Measurements from ENCODE around the gene HECW1.
"Not testable (repeated sequence)": the region's sequence is repeated elsewhere in the genome, so short reads cannot be mapped to it uniquely, and the experiment has no call there.

The HECW1 gene

DNA sequence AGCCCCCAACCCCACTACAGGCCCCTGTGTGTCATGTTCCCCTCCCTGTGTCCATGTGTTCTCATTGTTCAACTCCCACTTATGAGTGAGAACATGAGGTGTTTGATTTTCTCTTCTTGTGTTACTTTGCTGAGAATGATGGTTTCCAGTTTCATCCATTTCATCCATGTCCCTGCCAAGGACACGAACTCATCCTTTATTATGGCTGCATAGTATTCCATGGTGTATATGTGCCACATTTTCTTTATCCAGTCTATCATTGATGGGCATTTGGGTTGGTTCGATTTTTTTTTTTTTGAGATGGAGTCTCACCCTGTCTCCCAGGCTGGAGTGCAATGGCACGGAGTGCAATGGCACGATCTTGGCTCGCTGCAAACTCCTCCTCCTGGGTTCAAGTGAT lies 373.6 kb downstream of the HECW1 start:
- H3K9ac ChIP-seq (ENCODE audit: low read length); H3K4me3 ChIP-seq (ENCODE audit: low read length); H3K27ac ChIP-seq (ENCODE audit: low read depth, low read length); H3K36me3 ChIP-seq (ENCODE audit: control insufficient read depth, insufficient read depth, low read length); H3K27me3 ChIP-seq (ENCODE audit: control insufficient read depth, insufficient read depth, low read length); H3K4me1 ChIP-seq (ENCODE audit: control insufficient read depth, insufficient read depth, low read length): not testable (repeated sequence)

DNA sequence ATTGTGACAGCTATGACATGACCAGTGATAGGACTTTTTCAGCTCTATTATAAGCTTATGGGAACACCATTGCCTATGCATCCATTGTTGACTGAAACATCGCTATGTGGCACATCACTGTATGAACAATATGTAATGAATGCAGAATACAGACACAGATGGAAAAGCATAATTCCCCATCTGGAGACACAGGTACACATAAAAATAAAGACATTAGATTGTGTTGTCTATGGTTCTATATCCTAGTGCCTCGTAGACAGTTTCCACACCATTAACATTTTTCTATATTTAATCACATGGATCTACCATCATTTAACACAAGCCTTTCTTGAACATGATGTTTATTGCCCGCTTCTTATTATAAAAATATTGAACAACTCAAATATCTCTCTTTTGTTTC lies 374.2 kb downstream of the HECW1 start:
- H3K4me1 ChIP-seq (ENCODE audit: control insufficient read depth, insufficient read depth, low read length): peaks cover 3% of the 10 kb centered on the region

DNA sequence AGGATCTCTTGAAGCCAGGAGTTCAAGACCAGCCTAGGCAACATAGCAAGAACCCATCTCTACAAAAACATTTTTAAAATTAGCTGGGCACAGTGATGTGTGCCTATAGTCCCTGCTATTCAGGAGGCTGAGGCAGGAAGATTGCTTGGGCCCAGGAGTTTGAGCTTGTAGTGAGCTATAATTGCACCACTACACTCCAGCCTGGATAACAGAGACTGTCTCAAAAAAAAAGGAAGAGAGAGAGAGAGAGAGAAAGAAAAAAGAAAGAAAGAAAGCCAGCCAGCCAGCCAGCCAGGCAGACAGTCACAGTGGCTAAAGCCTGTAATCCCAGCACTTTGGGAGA lies 375.3 kb downstream of the HECW1 start:
- H3K36me3 ChIP-seq (ENCODE audit: control insufficient read depth, insufficient read depth, low read length): no peaks in the 10 kb centered on the region
- H3K4me1 ChIP-seq (ENCODE audit: control insufficient read depth, insufficient read depth, low read length): peaks cover 3% of the 10 kb centered on the region
- no peak overlapping the region for H3K4me3 ChIP-seq (ENCODE audit: low read length)
- H3K27me3 ChIP-seq (ENCODE audit: control insufficient read depth, insufficient read depth, low read length): no peaks in the 10 kb centered on the region
- H3K27ac ChIP-seq (ENCODE audit: low read depth, low read length): no peak overlapping the region
- H3K9ac ChIP-seq (ENCODE audit: low read length): no peak overlapping the region

More for the DNA sequence above, 374.2 kb downstream of the HECW1 start:
- H3K27me3 ChIP-seq (ENCODE audit: control insufficient read depth, insufficient read depth, low read length): no peaks in the 10 kb centered on the region
- H3K9ac ChIP-seq (ENCODE audit: low read length): no peak overlapping the region
- H3K36me3 ChIP-seq (ENCODE audit: control insufficient read depth, insufficient read depth, low read length): no peaks in the 10 kb centered on the region
- H3K4me3 ChIP-seq (ENCODE audit: low read length): no peak overlapping the region
- H3K27ac ChIP-seq (ENCODE audit: low read depth, low read length): no peak overlapping the region

DNA sequence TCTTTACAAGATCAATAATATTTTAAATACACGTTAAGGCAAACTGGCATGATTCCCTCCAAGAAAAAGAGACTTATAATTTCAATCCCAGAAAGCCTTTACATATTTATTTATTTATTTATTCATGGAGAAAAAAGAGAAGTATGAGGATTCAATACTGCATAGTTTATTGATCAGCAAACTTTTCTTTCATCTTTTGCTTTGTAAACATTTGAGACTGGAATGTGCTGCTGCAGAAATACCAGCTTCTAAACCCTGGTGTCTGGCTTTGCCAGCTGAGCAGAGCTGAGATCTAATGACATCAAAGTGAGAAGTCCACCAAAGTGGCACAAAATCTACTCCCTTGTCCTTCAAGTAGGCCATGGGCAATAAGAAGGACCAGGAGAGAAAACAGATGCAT lies 376.8 kb downstream of the HECW1 start:
- no peak overlapping the region for H3K4me3 ChIP-seq (ENCODE audit: low read length)
- H3K9ac ChIP-seq (ENCODE audit: low read length): no peak overlapping the region
- H3K27me3 ChIP-seq (ENCODE audit: control insufficient read depth, insufficient read depth, low read length): no peaks in the 10 kb centered on the region
- H3K4me1 ChIP-seq (ENCODE audit: control insufficient read depth, insufficient read depth, low read length): peaks cover 3% of the 10 kb centered on the region
- no peak overlapping the region for H3K27ac ChIP-seq (ENCODE audit: low read depth, low read length)
- no peaks in the 10 kb centered on the region for H3K36me3 ChIP-seq (ENCODE audit: control insufficient read depth, insufficient read depth, low read length)

DNA sequence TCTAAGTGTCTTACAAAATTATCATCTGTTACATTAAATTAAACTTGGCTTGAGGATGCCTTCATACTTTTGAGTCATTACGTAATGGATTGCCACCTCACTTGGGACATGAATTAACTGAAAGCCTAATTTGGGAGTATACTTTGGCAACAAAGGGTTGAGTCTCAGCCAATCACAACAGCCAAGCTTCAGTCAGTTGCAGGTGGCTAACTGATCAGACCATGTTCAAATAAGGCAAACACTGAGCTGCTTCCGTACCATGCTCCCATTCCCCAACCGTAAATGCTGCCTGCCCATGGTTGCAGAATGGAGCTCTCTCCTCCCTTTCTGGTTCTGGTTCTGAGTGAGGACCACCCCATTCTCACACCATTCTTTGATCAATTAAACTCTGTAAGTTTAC lies 377.6 kb downstream of the HECW1 start:
- H3K9ac ChIP-seq (ENCODE audit: low read length): no peak overlapping the region

DNA sequence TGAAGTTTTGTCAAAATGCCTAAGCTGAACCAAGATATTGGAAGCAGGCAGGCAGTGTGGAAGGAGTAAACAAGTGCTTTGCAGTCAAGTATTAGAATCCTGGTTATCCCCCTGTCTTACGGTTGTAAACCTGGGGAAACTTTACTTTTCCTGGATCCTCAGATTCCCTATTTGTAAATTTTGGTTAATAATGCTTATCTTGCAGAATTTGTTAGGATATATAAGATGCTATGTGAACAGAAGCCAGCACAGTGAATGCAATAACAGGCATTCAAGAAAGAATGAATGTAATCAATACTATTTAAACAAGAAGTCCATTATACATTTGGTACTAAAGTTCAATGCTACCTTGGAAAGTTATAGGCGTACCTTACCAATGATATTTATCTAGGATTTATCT lies 378.7 kb downstream of the HECW1 start:
- no peaks in the 10 kb centered on the region for H3K36me3 ChIP-seq (ENCODE audit: control insufficient read depth, insufficient read depth, low read length)
- peaks cover 3% of the 10 kb centered on the region for H3K4me1 ChIP-seq (ENCODE audit: control insufficient read depth, insufficient read depth, low read length)
- no peak overlapping the region for H3K9ac ChIP-seq (ENCODE audit: low read length)
- no peak overlapping the region for H3K27ac ChIP-seq (ENCODE audit: low read depth, low read length)
- H3K4me3 ChIP-seq (ENCODE audit: low read length): no peak overlapping the region
- no peaks in the 10 kb centered on the region for H3K27me3 ChIP-seq (ENCODE audit: control insufficient read depth, insufficient read depth, low read length)

More for the DNA sequence above, 377.6 kb downstream of the HECW1 start:
- H3K27me3 ChIP-seq (ENCODE audit: control insufficient read depth, insufficient read depth, low read length): no peaks in the 10 kb centered on the region
- peaks cover 3% of the 10 kb centered on the region for H3K4me1 ChIP-seq (ENCODE audit: control insufficient read depth, insufficient read depth, low read length)
- no peaks in the 10 kb centered on the region for H3K36me3 ChIP-seq (ENCODE audit: control insufficient read depth, insufficient read depth, low read length)
- H3K4me3 ChIP-seq (ENCODE audit: low read length): no peak overlapping the region
- H3K27ac ChIP-seq (ENCODE audit: low read depth, low read length): no peak overlapping the region

DNA sequence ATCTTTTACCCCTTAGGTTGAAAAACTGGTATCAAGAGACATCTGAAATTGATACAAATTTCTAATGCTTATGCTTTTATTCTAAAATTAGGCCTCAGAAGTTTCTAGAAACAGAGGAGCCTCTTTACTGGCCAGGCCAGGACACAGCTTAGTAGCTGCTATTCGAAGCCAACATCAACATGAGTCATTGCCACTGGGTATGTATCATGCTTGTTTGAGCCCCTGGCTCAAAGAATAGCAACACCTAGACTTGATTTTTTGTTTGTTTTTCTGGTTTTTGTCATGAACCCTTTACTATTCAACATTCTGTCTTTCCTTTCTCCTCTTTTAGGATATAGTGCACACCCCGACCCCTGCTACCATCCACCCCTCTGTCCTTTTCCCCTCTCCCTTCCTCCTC lies 379.5 kb downstream of the HECW1 start:
- no peak overlapping the region for H3K9ac ChIP-seq (ENCODE audit: low read length)
- peaks cover 3% of the 10 kb centered on the region for H3K4me1 ChIP-seq (ENCODE audit: control insufficient read depth, insufficient read depth, low read length)
- H3K36me3 ChIP-seq (ENCODE audit: control insufficient read depth, insufficient read depth, low read length): no peaks in the 10 kb centered on the region
- no peaks in the 10 kb centered on the region for H3K27me3 ChIP-seq (ENCODE audit: control insufficient read depth, insufficient read depth, low read length)
- H3K27ac ChIP-seq (ENCODE audit: low read depth, low read length): no peak overlapping the region
- no peak overlapping the region for H3K4me3 ChIP-seq (ENCODE audit: low read length)

DNA sequence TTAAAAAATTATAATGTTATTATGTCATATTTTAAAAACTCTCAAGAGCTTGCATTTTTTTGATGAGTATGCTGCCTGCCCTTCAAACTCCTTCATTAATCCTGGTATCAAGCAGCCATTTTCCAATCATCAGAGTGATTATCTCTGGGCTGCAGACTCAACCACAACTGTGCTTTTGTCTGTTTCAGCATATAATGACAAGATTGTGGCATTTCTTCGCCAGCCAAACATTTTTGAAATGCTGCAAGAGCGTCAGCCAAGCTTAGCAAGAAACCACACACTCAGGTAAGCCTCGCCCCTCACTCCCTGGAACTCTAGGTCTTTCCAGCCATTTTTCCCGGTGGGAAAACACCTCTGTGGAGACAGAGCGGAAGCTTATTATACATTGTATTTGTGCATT lies 380.4 kb downstream of the HECW1 start:
- peaks cover 3% of the 10 kb centered on the region for H3K4me1 ChIP-seq (ENCODE audit: control insufficient read depth, insufficient read depth, low read length)
- H3K27ac ChIP-seq (ENCODE audit: low read depth, low read length): no peak overlapping the region
- no peaks in the 10 kb centered on the region for H3K36me3 ChIP-seq (ENCODE audit: control insufficient read depth, insufficient read depth, low read length)
- H3K27me3 ChIP-seq (ENCODE audit: control insufficient read depth, insufficient read depth, low read length): no peaks in the 10 kb centered on the region
- no peak overlapping the region for H3K4me3 ChIP-seq (ENCODE audit: low read length)
- no peak overlapping the region for H3K9ac ChIP-seq (ENCODE audit: low read length)

DNA sequence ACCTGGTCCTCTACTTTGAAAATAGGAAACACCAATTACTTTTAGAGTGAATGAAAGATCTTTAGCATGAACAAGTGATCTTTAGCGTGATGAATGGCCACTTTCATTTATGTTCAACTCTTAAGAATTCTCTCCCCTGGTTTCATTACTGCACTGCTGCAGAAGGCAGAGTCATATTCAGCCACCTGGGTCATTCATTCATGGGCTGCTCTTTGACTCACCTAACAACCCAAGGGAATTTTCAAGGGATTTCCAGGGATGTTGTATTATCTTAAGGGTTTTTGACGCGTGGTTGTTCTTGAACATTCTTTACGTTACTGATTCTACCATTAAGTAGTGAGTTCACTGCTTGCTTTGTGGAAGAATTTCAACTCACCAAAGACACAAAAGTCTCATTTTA lies 383.1 kb downstream of the HECW1 start:
- Histone ChIP-seq H3K27ac (ENCODE audit: low read depth, low read length) (no peak overlapping the region), H3K27me3 (ENCODE audit: control insufficient read depth, insufficient read depth, low read length) (no peaks in the 10 kb centered on the region), H3K4me3 (ENCODE audit: low read length) (no peak overlapping the region), H3K9ac (ENCODE audit: low read length) (no peak overlapping the region), H3K36me3 (ENCODE audit: control insufficient read depth, insufficient read depth, low read length) (no peaks in the 10 kb centered on the region), H3K4me1 (ENCODE audit: control insufficient read depth, insufficient read depth, low read length) (no peaks in the 10 kb centered on the region)

DNA sequence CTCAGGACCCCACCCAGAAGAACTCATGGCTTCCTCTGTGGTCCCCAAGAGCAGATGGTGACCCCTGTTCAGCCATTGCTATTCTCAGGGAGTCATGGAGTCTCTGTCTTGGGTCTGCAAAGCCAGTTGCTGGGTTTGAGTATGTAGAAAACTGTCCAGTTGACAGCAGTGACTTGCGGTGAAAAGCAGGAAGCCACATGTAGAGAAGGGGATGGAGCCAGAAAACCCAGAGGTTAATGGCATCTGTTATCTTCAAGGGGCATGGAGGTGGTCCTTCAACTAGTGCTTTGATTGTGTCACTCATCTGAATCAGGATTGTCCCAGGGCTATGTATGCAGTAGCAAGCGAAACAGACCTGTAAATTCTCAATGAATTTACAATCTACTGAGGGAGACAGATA lies 384.1 kb downstream of the HECW1 start:
- Histone ChIP-seq H3K27ac (ENCODE audit: low read depth, low read length) (no peak overlapping the region), H3K36me3 (ENCODE audit: control insufficient read depth, insufficient read depth, low read length) (no peaks in the 10 kb centered on the region), H3K4me3 (ENCODE audit: low read length) (no peak overlapping the region), H3K4me1 (ENCODE audit: control insufficient read depth, insufficient read depth, low read length) (no peaks in the 10 kb centered on the region), H3K9ac (ENCODE audit: low read length) (no peak overlapping the region), H3K27me3 (ENCODE audit: control insufficient read depth, insufficient read depth, low read length) (no peaks in the 10 kb centered on the region)

DNA sequence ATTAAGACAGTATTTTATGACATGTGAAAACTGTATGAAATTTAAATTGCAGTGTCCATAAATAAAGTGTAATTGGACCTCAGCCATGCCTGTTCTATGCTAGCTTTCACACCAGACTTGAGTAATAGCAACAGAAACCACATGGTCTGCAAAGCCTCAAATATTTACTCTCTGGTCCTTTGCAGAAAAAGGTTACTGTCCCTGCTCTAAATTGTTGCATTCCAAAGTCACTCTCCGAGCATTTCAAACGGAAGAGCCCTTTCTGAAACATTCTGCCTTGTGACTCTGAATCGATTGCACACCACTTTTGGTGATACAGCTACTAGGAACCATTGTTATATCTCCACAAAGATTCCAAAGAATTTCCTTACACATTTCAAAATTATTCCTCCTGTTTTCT lies 389.4 kb downstream of the HECW1 start:
- H3K4me3 ChIP-seq (ENCODE audit: low read length): no peak overlapping the region
- no peak overlapping the region for H3K9ac ChIP-seq (ENCODE audit: low read length)
- no peaks in the 10 kb centered on the region for H3K36me3 ChIP-seq (ENCODE audit: control insufficient read depth, insufficient read depth, low read length)
- no peaks in the 10 kb centered on the region for H3K4me1 ChIP-seq (ENCODE audit: control insufficient read depth, insufficient read depth, low read length)
- H3K27ac ChIP-seq (ENCODE audit: low read depth, low read length): no peak overlapping the region
- no peaks in the 10 kb centered on the region for H3K27me3 ChIP-seq (ENCODE audit: control insufficient read depth, insufficient read depth, low read length)

DNA sequence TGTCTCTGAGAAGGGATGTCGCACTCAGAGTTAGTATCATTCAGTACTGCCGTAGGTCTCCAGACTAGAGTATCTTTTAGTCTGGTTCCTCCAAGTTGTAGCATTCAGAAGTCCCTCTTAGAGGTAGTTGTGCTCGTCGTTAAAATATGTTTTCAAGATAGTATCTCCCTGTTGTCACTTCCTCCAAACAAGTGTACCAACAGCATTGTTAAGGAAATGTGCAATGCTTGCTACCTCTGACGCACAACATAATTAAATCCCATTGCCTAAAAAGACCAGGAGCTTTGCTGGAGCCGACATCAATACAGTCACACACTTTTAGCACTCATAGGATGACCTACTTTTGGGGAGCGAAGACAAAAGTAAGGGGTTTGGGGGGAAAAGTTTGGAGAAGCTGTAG lies 390.5 kb downstream of the HECW1 start:
- Histone ChIP-seq H3K4me1 (ENCODE audit: control insufficient read depth, insufficient read depth, low read length) (no peaks in the 10 kb centered on the region), H3K27ac (ENCODE audit: low read depth, low read length) (no peak overlapping the region), H3K4me3 (ENCODE audit: low read length) (no peak overlapping the region), H3K36me3 (ENCODE audit: control insufficient read depth, insufficient read depth, low read length) (no peaks in the 10 kb centered on the region), H3K27me3 (ENCODE audit: control insufficient read depth, insufficient read depth, low read length) (no peaks in the 10 kb centered on the region), H3K9ac (ENCODE audit: low read length) (no peak overlapping the region)

DNA sequence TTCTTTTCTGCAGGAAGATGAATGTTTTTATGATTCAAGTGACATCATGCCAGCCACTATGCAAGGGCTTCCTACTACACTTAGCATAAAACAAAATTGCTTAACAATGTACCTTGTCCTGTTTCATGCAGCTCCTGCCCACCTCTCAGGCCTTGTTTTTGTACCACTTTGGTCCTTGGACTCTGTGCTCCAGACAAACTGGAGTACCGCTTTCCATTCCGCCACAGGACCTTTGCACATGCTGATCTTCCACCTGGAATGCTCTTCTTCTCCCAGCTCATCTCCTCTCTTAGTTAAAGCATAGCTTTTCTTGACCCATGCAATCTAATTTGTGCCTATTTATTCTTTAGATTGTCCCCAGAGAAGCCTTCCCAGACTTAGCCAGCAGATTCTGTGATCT lies 393.0 kb downstream of the HECW1 start:
- H3K4me3 ChIP-seq (ENCODE audit: low read length): no peak overlapping the region
- no peaks in the 10 kb centered on the region for H3K36me3 ChIP-seq (ENCODE audit: control insufficient read depth, insufficient read depth, low read length)
- no peak overlapping the region for H3K9ac ChIP-seq (ENCODE audit: low read length)
- H3K27me3 ChIP-seq (ENCODE audit: control insufficient read depth, insufficient read depth, low read length): no peaks in the 10 kb centered on the region
- no peaks in the 10 kb centered on the region for H3K4me1 ChIP-seq (ENCODE audit: control insufficient read depth, insufficient read depth, low read length)
- no peak overlapping the region for H3K27ac ChIP-seq (ENCODE audit: low read depth, low read length)

DNA sequence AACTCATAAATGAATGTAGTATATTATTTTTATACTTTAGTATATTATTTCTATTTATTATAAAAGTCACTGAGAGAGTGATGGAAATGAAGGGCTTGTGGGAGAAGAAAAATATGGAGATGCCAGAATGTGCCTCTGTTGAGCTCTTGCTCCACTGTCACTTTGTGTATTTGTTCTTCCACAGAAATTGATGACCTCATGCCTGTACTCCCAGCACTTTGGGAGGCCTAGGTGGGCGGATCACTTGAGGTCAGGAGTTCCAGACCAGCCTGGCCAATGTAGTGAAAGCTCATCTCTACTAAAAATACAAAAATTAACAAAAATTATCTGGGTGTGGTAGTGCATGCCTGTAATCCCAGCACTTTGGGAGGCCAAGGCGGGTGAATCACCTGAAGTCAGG lies 394.0 kb downstream of the HECW1 start:
- Histone ChIP-seq H3K27me3 (ENCODE audit: control insufficient read depth, insufficient read depth, low read length) (no peaks in the 10 kb centered on the region), H3K4me3 (ENCODE audit: low read length) (no peak overlapping the region), H3K27ac (ENCODE audit: low read depth, low read length) (no peak overlapping the region), H3K9ac (ENCODE audit: low read length) (no peak overlapping the region), H3K36me3 (ENCODE audit: control insufficient read depth, insufficient read depth, low read length) (no peaks in the 10 kb centered on the region), H3K4me1 (ENCODE audit: control insufficient read depth, insufficient read depth, low read length) (no peaks in the 10 kb centered on the region)
